K562 (cell line): Measurements from ENCODE around the gene DBP. TPM values are rescaled to one million over a fixed set of nuclear protein-coding genes. Genes with fewer than 3 reads are reported as not detected.

ENCODE experiments used
- ATF7 ChIP-seq: fragments of 450-650 bp; IDR thresholded peaks from 2 replicates; pipeline ENCODE4 v1.7.1; 2014; ENCODE audit warnings: mild to moderate bottlenecking, moderate library complexity
- DNMT1 ChIP-seq: fragments of 450-650 bp; IDR thresholded peaks from 2 replicates; pipeline ENCODE4 v1.6.1; 2016; ENCODE audit warnings: antibody characterized with exemption, mild to moderate bottlenecking
- ELF1 ChIP-seq: fragments of 200-800 bp; sonication (Bioruptor generic); IDR thresholded peaks from 2 replicates; pipeline ENCODE4 v1.6.1; 2016; ENCODE audit warnings: missing genetic modification characterization, missing compliant biosample characterization
- FOS ChIP-seq: IDR thresholded peaks from 3 replicates; pipeline ENCODE4 v1.6.1; 2011; ENCODE audit not compliant: insufficient read length; ENCODE audit errors: extremely low read depth
- GTF2A2 ChIP-seq: IDR thresholded peaks from 2 replicates; pipeline ENCODE4 v1.6.1; 2016; ENCODE audit warnings: mild to moderate bottlenecking, missing genetic modification characterization, missing compliant biosample characterization
- KDM4B ChIP-seq, 2 experiments: fragments of 450-650 bp in 1 of 2; sonication (generic) in 1 of 2; IDR thresholded peaks; 2 replicates each; pipeline ENCODE4 v1.6.1; 2016 to 2017; ENCODE audit warnings: borderline replicate concordance in 2 of 2, antibody characterized with exemption in 1 of 2, low read depth in 1 of 2, mild to moderate bottlenecking in 1 of 2
- MAFK ChIP-seq: IDR thresholded peaks from 2 replicates; pipeline ENCODE4 v1.6.1; 2011; ENCODE audit warnings: low read length, improper control_type of control experiment
- RB1 ChIP-seq: fragments of 450-650 bp; IDR thresholded peaks from 2 replicates; pipeline ENCODE4 v1.6.1; 2017; ENCODE audit warnings: low read depth, mild to moderate bottlenecking
- RBFOX2 ChIP-seq: fragments of 200-400 bp; formaldehyde crosslinking; IDR thresholded peaks from 2 replicates; pipeline ENCODE4 v1.6.1; 2017; ENCODE audit warnings: low read depth, mild to moderate bottlenecking, low read length, moderate library complexity
- RBM17 ChIP-seq: fragments of 200-400 bp; formaldehyde crosslinking; IDR thresholded peaks from 2 replicates; pipeline ENCODE4 v1.6.1; 2017; ENCODE audit warnings: low read depth, mild to moderate bottlenecking, low read length, borderline replicate concordance
- RCOR1 ChIP-seq, 2 experiments: IDR thresholded peaks; 2 replicates each; pipeline ENCODE4 v1.6.1; 2012; ENCODE audit warnings: low read depth in 2 of 2, low read length in 2 of 2, borderline replicate concordance in 1 of 2, improper control_type of control experiment in 1 of 2
- SRSF7 ChIP-seq: fragments of 200-400 bp; formaldehyde crosslinking; optimal IDR thresholded peaks from 2 replicates; pipeline ENCODE3; 2017; ENCODE audit warnings: mild to moderate bottlenecking, low read depth, low read length
- ZFP36 ChIP-seq: fragments of 150-350 bp; IDR thresholded peaks from 2 replicates; pipeline ENCODE4 v1.6.1; 2018; ENCODE audit warnings: low read length, low read depth; ENCODE audit not compliant: partially characterized antibody
- ZNF384 ChIP-seq: IDR thresholded peaks from 2 replicates; pipeline ENCODE4 v1.6.1; 2012; ENCODE audit warnings: low read depth, low read length, improper control_type of control experiment
- polyA plus RNA-seq, 8 experiments: library from polyadenylated mRNA; depleted of rRNA in 4 of 8; stranded (reverse) in 5 of 8; unstranded in 3 of 8; fragments of >200 nt; fragmentation: Nextera tagmentation in 2 of 8; fragmentation: Illumina TruSeq in 1 of 8; extraction: Ambion mirVana in 2 of 8; extraction: Trizol in 1 of 8; gene quantifications; 2 replicates each; pipeline versions ENCODE4 v1.2.1 to v1.2.3, GENCODE V29; 2011 to 2014; ENCODE audit warnings: inconsistent platforms in 1 of 8, missing spikeins in 1 of 8
- total RNA-seq, 7 experiments: library from RNA; depleted of rRNA in 6 of 7; stranded (reverse); fragments of >200 nt in 6 of 7; fragmentation: Illumina TruSeq in 2 of 7; extraction: Trizol in 2 of 7; gene quantifications; 2 replicates each; pipeline versions ENCODE4 v1.2.1 to v1.2.3, GENCODE V29; 2011 to 2021; ENCODE audit warnings: low replicate concordance in 1 of 7
- TF ChIP-seq, protein P1 (sequence below): sonication (generic); formaldehyde crosslinking; IDR thresholded peaks from 2 replicates; pipeline ENCODE4 v1.8.0; 2022; ENCODE audit warnings: mild to moderate bottlenecking, missing genetic modification reagents
- TF ChIP-seq, protein P2 (sequence below): fragments of 450-650 bp; IDR thresholded peaks from 2 replicates; pipeline ENCODE4 v1.6.1; 2016; ENCODE audit warnings: antibody characterized with exemption
- TF ChIP-seq, protein P3 (sequence below), 3 experiments: IDR thresholded peaks in 2 of 3; conservative IDR thresholded peaks in 1 of 3; 2 replicates each; pipeline ENCODE4 v1.5.1; 2011 to 2012; ENCODE audit warnings: low read length in 3 of 3, mild to moderate bottlenecking in 3 of 3, control low read depth in 2 of 3, improper control_type of control experiment in 1 of 3, inconsistent platforms in 1 of 3, low read depth in 1 of 3, mixed read lengths in 1 of 3, moderate library complexity in 1 of 3; ENCODE audit not compliant: insufficient read depth in 2 of 3
- TF ChIP-seq, protein P4 (sequence below): sonication (generic); formaldehyde crosslinking; IDR thresholded peaks from 2 replicates; pipeline ENCODE4 v1.8.1; 2022; ENCODE audit warnings: missing genetic modification reagents
- TF ChIP-seq, protein P5 (sequence below): fragments of 450-650 bp; IDR thresholded peaks from 2 replicates; pipeline ENCODE4 v1.6.1; 2017; ENCODE audit warnings: antibody characterized with exemption

Gene DBP
- total and polyA plus RNA-seq, 9 of the 15 experiments (the other 6 are each of a cell fraction or from before 2014, with no cell fraction given): 0.25 to 5.5 (median 1.8) TPM

DNA sequence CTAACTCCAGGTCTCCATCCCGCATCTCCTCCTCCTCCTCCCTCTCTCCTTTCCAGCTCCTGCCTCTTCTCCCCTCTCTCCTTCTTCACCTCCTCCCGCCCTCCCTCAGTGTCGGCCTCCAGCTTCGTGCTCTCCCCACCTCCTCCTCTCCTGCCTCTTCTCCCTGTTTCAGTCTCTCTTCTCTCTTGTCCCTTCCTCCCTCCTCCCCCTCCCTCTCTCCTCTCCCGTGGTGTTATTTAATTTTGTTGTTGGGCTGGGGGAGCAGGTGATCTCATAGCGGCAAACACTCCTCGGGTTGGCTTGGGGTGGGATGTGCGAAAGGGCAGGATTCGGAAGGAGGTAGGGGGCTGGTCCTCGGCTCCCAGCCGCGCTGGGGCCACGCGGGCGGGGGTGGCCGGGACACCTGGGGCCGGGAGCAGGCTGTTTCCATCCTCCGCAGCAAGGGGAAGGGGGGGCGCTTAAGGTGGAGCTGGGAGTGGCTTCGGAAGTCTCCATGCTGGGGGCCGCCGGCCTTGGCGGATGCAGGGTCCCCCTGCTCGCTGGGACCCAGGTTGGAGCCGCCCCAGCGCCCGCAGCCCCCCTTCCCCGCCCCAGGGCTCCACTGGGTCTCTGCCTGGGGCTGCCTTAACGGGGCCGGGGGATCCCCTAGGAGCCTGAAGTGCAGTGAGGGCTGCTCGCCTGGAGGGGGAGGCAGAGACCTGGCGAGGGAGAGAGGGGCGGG is 9.0 kb upstream of the DBP start, which contains the start of gene CA11 (continued):
- TF ChIP-seq, protein P1, sequence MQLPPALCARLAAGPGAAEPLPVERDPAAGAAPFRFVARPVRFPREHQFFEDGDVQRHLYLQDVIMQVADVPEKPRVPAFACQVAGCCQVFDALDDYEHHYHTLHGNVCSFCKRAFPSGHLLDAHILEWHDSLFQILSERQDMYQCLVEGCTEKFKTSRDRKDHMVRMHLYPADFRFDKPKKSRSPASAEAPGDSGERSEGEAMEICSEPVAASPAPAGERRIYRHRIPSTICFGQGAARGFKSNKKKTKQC (CRISPR knock-in tag): no peak
- no peak for TF ChIP-seq ELF1 (tag)
- TF ChIP-seq, protein P2, sequence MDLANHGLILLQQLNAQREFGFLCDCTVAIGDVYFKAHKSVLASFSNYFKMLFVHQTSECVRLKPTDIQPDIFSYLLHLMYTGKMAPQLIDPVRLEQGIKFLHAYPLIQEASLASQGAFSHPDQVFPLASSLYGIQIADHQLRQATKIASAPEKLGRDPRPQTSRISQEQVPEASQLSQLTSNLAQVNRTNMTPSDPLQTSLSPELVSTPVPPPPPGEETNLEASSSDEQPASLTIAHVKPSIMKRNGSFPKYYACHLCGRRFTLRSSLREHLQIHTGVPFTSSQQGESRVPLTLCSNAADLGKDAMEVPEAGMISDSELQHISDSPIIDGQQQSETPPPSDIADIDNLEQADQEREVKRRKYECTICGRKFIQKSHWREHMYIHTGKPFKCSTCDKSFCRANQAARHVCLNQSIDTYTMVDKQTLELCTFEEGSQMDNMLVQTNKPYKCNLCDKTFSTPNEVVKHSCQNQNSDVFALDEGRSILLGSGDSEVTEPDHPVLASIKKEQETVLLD: peak; percentile 68
- TF ChIP-seq, protein P3, sequence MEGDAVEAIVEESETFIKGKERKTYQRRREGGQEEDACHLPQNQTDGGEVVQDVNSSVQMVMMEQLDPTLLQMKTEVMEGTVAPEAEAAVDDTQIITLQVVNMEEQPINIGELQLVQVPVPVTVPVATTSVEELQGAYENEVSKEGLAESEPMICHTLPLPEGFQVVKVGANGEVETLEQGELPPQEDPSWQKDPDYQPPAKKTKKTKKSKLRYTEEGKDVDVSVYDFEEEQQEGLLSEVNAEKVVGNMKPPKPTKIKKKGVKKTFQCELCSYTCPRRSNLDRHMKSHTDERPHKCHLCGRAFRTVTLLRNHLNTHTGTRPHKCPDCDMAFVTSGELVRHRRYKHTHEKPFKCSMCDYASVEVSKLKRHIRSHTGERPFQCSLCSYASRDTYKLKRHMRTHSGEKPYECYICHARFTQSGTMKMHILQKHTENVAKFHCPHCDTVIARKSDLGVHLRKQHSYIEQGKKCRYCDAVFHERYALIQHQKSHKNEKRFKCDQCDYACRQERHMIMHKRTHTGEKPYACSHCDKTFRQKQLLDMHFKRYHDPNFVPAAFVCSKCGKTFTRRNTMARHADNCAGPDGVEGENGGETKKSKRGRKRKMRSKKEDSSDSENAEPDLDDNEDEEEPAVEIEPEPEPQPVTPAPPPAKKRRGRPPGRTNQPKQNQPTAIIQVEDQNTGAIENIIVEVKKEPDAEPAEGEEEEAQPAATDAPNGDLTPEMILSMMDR (IDR thresholded peaks at IDR 0.05 in 2 of 3, conservative IDR thresholded peaks at IDR 0.05 in 1 of 3; ENCODE audit: insufficient read depth in 2 of 3, low read depth in 1 of 3, low read length in 3 of 3): peak; percentile 75 to 96 (median 95)
- TF ChIP-seq KDM4B (IDR thresholded peaks at IDR 0.05; ENCODE audit: borderline replicate concordance in 2 of 2, low read depth in 1 of 2): no peak; a peak in 1 of 4 replicates
- 0 out of 2 replicates have a peak, but pooled peaks have one; percentile 81 for TF ChIP-seq DNMT1
- TF ChIP-seq ZFP36: no peak
- no peak for TF ChIP-seq RBM17
- TF ChIP-seq RB1: peak; percentile 82; the same call in 1 of the 2 replicates
- no peak for TF ChIP-seq FOS
- TF ChIP-seq, protein P4, sequence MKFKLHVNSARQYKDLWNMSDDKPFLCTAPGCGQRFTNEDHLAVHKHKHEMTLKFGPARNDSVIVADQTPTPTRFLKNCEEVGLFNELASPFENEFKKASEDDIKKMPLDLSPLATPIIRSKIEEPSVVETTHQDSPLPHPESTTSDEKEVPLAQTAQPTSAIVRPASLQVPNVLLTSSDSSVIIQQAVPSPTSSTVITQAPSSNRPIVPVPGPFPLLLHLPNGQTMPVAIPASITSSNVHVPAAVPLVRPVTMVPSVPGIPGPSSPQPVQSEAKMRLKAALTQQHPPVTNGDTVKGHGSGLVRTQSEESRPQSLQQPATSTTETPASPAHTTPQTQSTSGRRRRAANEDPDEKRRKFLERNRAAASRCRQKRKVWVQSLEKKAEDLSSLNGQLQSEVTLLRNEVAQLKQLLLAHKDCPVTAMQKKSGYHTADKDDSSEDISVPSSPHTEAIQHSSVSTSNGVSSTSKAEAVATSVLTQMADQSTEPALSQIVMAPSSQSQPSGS (CRISPR knock-in tag): no peak
- TF ChIP-seq RCOR1 (IDR thresholded peaks at IDR 0.05; ENCODE audit: borderline replicate concordance in 1 of 2, low read depth in 2 of 2, low read length in 2 of 2): no peak
- TF ChIP-seq RBFOX2: peak; percentile 46; the same call in 1 of the 2 replicates
- TF ChIP-seq GTF2A2 (tag): no peak
- TF ChIP-seq, protein P5, sequence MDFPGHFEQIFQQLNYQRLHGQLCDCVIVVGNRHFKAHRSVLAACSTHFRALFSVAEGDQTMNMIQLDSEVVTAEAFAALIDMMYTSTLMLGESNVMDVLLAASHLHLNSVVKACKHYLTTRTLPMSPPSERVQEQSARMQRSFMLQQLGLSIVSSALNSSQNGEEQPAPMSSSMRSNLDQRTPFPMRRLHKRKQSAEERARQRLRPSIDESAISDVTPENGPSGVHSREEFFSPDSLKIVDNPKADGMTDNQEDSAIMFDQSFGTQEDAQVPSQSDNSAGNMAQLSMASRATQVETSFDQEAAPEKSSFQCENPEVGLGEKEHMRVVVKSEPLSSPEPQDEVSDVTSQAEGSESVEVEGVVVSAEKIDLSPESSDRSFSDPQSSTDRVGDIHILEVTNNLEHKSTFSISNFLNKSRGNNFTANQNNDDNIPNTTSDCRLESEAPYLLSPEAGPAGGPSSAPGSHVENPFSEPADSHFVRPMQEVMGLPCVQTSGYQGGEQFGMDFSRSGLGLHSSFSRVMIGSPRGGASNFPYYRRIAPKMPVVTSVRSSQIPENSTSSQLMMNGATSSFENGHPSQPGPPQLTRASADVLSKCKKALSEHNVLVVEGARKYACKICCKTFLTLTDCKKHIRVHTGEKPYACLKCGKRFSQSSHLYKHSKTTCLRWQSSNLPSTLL: 0 out of 2 replicates have a peak, but pooled peaks have one; percentile 72
- TF ChIP-seq SRSF7: no peak
- no peak for TF ChIP-seq MAFK
- peak; percentile 55; the same call in 1 of the 2 replicates for TF ChIP-seq ZNF384
- peak; percentile 53 for TF ChIP-seq ATF7
